ENCODE data around the gene ZNF574.
A peak's percentile ranks its signal among the peaks of the same experiment; 100 is the strongest.

Gene ZNF574

GRCh38 chr19:42079886-42080763 lies 4.2 kb downstream of the ZNF574 start:
- DNase-seq (ENCODE audit: low spot score), result no peak

GRCh38 chr19:42080764-42081375 lies 4.9 kb downstream of the ZNF574 start:
- no peak for DNase-seq (ENCODE audit: low spot score)

GRCh38 chr19:42081584-42082203 lies 5.7 kb downstream of the ZNF574 start:
- DNase-seq (ENCODE audit: low spot score), result peak; percentile 56

- DNase-seq (ENCODE audit: low spot score), result no peak
These were observed 7.6 kb downstream of the ZNF574 start for GRCh38 chr19:42083537-42083936.

- no peak for DNase-seq (ENCODE audit: low spot score)
These were observed 10.3 kb downstream of the ZNF574 start for GRCh38 chr19:42086188-42086736.

GRCh38 chr19:42086770-42087550 lies 11.0 kb downstream of the ZNF574 start:
- no peak for DNase-seq (ENCODE audit: low spot score)

GRCh38 chr19:42088471-42089190 lies 12.7 kb downstream of the ZNF574 start:
- no peak for DNase-seq (ENCODE audit: low spot score)

GRCh38 chr19:42089191-42089750 lies 13.3 kb downstream of the ZNF574 start:
- DNase-seq (ENCODE audit: low spot score), result no peak

- no peak for DNase-seq (ENCODE audit: low spot score)
These were observed 13.8 kb downstream of the ZNF574 start for GRCh38 chr19:42089772-42090171.

GRCh38 chr19:42090672-42091071 lies 14.7 kb downstream of the ZNF574 start:
- DNase-seq (ENCODE audit: low spot score), result no peak

GRCh38 chr19:42091300-42091699 lies 15.3 kb downstream of the ZNF574 start:
- DNase-seq (ENCODE audit: low spot score), result no peak

- no peak for DNase-seq (ENCODE audit: low spot score)
These were observed 15.8 kb downstream of the ZNF574 start for GRCh38 chr19:42091742-42092141.

GRCh38 chr19:42092350-42092749 lies 16.4 kb downstream of the ZNF574 start:
- DNase-seq (ENCODE audit: low spot score), result no peak

GRCh38 chr19:42093505-42093904 lies 17.5 kb downstream of the ZNF574 start:
- DNase-seq (ENCODE audit: low spot score), result no peak

- no peak for DNase-seq (ENCODE audit: low spot score)
These were observed 18.0 kb downstream of the ZNF574 start for GRCh38 chr19:42093926-42094325.

- no peak for DNase-seq (ENCODE audit: low spot score)
These were observed 19.3 kb downstream of the ZNF574 start for GRCh38 chr19:42095142-42095813.

GRCh38 chr19:42095814-42096230 lies 19.9 kb downstream of the ZNF574 start:
- no peak for DNase-seq (ENCODE audit: low spot score)

GRCh38 chr19:42096255-42096837 lies 20.4 kb downstream of the ZNF574 start:
- DNase-seq (ENCODE audit: low spot score), result no peak

- DNase-seq (ENCODE audit: low spot score), result no peak
These were observed 21.5 kb downstream of the ZNF574 start for GRCh38 chr19:42097461-42097860.

- no peak for DNase-seq (ENCODE audit: low spot score)
These were observed 22.8 kb downstream of the ZNF574 start for GRCh38 chr19:42098781-42099180.

All from Ammon's horn (tissue), 1 donor.